ENCODE data around the gene OR4D10.

OR4D10 gene

DNA sequence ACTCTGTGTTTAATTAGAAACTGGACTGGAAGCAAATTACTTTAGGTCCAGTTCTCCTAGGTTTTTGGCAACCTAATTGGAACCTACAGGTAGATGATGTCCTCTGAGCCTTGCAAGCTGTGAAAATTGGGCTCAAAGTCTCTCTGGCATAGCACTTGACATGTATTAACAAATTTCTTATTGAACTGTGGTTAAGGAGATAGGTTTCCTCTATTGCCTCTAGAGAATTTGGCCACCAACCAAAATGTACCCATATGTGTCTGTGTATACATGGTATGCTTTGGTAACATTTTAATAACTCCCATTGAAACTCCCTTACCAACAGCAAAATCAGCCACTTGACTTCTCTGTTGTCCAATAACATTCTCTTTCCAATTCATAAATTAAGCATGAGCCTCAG is at the start of gene OR4D10:
Gene OR4D10 (plus strand): TSS at position 301 of the 400 bp plus-strand sequence. CDS start 4,115 bp downstream, outside the sequence.
- TF ChIP-seq, protein P1, sequence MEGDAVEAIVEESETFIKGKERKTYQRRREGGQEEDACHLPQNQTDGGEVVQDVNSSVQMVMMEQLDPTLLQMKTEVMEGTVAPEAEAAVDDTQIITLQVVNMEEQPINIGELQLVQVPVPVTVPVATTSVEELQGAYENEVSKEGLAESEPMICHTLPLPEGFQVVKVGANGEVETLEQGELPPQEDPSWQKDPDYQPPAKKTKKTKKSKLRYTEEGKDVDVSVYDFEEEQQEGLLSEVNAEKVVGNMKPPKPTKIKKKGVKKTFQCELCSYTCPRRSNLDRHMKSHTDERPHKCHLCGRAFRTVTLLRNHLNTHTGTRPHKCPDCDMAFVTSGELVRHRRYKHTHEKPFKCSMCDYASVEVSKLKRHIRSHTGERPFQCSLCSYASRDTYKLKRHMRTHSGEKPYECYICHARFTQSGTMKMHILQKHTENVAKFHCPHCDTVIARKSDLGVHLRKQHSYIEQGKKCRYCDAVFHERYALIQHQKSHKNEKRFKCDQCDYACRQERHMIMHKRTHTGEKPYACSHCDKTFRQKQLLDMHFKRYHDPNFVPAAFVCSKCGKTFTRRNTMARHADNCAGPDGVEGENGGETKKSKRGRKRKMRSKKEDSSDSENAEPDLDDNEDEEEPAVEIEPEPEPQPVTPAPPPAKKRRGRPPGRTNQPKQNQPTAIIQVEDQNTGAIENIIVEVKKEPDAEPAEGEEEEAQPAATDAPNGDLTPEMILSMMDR (conservative IDR thresholded peaks at IDR 0.05), result no peak
- no peak for TF ChIP-seq ZFX (IDR thresholded peaks at IDR 0.05)
- H3K27ac ChIP-seq, result no peak within 1 kb of the TSS

DNA sequence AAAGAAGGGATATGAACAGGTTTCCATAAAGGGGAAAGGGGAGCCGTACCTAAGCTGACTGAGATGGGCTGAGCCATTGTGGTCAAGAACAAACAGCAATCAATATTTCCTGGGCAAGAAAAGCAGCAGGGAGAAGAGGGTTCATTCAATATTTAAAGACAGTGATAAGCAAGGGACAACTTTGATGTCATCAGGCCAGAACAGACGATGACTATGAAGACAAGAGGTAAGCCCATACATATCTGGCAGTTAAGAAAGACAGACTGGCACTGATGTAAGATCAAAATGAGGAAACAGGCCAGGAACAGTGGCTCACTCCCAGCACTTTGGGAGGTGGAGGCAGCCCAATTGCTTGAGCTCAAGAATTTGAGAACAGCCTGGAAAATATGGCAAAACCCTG is 49.3 kb upstream of the OR4D10 start:
- no peak overlapping the region for H3K27ac ChIP-seq
- no peak for TF ChIP-seq ZFX (IDR thresholded peaks at IDR 0.05)
- TF ChIP-seq, protein P1 (conservative IDR thresholded peaks at IDR 0.05), result no peak

DNA sequence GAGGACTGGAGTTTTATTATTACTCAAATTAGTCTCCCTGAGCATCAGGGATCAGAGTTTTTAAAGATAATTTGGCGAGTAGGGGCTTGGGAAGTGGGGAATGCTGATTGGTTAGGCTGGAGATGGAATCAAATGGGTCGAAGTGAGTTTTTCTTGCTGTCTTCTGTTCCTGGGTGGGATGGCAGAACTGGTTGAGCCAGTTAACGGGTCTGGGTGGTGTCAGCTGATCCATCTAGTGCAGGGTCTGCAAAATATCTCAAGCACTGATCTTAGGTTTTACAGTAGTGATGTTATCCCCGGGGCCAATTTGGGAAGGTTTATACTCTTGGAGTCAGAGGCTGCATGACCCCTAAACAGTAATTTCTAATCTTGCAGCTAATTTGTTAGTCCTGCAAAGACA is 48.0 kb upstream of the OR4D10 start:
- H3K27ac ChIP-seq, result no peak overlapping the region
- no peak for TF ChIP-seq ZFX (IDR thresholded peaks at IDR 0.05)
- TF ChIP-seq, protein P1 (conservative IDR thresholded peaks at IDR 0.05), result no peak

DNA sequence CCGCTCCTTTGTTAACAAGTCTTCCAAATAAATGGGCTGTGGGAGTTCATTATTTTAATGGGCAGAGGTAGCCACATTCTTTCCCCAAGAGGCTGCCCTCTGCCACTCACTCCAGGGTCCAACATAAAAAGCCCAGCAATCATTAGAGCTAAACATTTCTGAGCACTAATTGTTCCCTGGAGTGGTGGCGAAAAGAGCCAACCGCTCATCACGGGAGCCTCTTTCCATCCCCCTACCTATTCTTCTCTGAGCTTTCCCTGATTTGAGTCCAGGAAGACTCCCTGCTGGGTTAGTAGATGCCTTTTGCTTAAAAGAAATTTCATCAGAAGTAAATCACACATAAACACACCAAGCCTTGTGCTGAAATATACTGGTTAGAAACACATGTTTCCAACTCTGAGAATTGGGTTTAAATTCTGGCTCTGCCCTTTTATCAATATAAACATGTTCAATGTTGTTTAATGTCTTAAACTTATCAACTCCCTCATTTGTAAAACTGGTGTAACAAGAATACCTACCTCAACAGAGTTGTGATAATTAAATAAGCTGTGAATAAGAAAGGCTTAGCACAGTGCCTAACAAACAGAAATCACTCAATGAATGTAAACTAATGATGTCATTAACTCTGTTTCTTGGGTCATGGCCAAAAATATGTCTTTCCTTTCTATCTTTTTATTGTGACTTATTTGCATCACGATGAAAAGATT is 46.6 kb upstream of the OR4D10 start, which contains the start of gene OR5A2:
Gene OR5A2 (minus strand): TSS at position 53 of the 707 bp plus-strand sequence. CDS start 3,460 bp downstream, outside the sequence.
- H3K27ac ChIP-seq, result no peak within 1 kb of the TSS

DNA sequence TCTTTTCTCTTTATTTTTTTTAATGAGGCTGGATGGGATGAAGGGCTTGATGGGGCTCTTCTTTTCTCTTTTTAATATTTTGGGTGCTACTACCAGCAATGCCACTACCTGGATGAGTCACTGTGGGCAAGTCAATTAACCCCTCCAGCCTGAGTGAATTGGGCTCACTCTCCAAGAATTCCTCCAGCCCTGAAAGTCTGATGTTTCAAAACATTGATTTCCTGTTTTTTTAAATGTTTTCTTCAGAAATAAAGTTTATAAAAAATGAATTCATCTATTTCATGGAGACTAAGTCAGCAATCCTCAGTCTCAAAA is 46.1 kb upstream of the OR4D10 start:
- H3K27ac ChIP-seq, result no peak overlapping the region
- TF ChIP-seq, protein P1 (conservative IDR thresholded peaks at IDR 0.05), result no peak
- TF ChIP-seq ZFX (IDR thresholded peaks at IDR 0.05), result no peak

More for the DNA sequence above, 46.6 kb upstream of the OR4D10 start, which contains the start of gene OR5A2:
- TF ChIP-seq, protein P1 (conservative IDR thresholded peaks at IDR 0.05), result no peak
- no peak for TF ChIP-seq ZFX (IDR thresholded peaks at IDR 0.05)

DNA sequence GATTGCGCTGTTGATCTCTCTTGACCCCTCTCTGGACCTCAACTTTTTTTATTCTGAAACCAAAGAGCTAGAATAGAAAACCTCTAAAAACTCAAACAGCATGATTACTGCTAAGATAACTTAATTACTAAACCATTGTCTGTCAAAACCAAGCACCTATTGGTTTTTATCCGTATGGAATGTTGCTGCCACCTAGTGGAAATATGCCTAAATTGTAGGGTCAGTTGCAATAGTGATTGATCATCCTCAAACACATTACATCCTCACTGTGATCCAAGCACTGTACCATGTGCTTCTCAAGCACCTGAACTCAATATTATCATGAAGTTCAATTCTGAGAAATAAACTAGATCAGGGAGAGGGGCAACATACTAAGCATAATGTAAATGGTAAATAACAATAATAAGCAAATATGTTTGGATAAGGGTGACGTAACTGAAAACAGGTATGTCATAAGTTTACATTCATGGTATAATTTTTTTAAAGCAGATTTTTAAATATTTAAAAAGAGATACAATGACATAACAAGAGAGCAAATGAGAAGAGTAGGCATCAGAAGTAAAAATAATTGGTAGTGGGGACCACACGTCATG is 43.1 kb upstream of the OR4D10 start:
- no peak overlapping the region for H3K27ac ChIP-seq
- no peak for TF ChIP-seq ZFX (IDR thresholded peaks at IDR 0.05)
- TF ChIP-seq, protein P1 (conservative IDR thresholded peaks at IDR 0.05), result peak; percentile 93

DNA sequence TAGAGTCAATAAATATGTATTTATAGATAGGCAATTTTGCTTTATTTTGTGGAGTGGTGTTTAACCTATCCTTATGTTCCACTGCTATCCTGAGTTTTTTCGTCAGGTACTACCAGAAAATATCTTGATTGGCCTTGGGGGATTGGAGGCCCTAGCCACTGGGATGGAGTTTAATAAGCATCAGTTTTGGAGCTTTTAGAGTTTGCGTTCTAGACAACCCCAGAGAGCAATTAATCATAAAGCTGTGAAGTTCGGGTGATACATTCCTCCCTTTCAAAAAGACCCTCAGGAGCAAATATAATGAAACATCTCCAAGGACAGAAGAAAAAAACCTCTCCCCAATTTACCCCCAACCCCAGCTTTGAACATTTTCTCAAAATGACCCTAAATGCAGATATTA is 36.9 kb upstream of the OR4D10 start, which contains the start of gene OR5A1:
Gene OR5A1 (plus strand): TSS at position 301 of the 400 bp plus-strand sequence. CDS start 6,700 bp downstream, outside the sequence.
- TF ChIP-seq, protein P1 (conservative IDR thresholded peaks at IDR 0.05), result no peak
- no peak for TF ChIP-seq ZFX (IDR thresholded peaks at IDR 0.05)
- no peak within 1 kb of the TSS for H3K27ac ChIP-seq
